Glutamatergic neuron (in vitro differentiated cells): ENCODE measurements around the gene AQP7. TPM values are rescaled to one million over a fixed set of nuclear protein-coding genes. Genes with fewer than 3 reads are reported as not detected.
"Not testable (repeated sequence)": the region's sequence is repeated elsewhere in the genome, so short reads cannot be mapped to it uniquely, and the experiment has no call there.

Experiments used
- DNase-seq: peaks from one replicate; pipeline ENCODE4 v3.0.0; 2022
- H3K27ac Mint-ChIP-seq: one replicate; pipeline ENCODE4 v1.8.0; 2020; ENCODE audit warnings: mild to moderate bottlenecking, mixed read lengths, inconsistent platforms; ENCODE audit not compliant: unreplicated experiment
- H3K27me3 Mint-ChIP-seq: one replicate; pipeline ENCODE4 v1.8.0; 2020; ENCODE audit warnings: mild to moderate bottlenecking, moderate library complexity, mixed read lengths, inconsistent platforms; ENCODE audit not compliant: unreplicated experiment
- H3K36me3 Mint-ChIP-seq: one replicate; pipeline ENCODE4 v1.8.0; 2020; ENCODE audit warnings: mild to moderate bottlenecking, mixed read lengths, inconsistent platforms; ENCODE audit not compliant: unreplicated experiment
- H3K4me1 Mint-ChIP-seq: one replicate; pipeline ENCODE4 v1.8.0; 2020; ENCODE audit warnings: mild to moderate bottlenecking, low read depth, mixed read lengths, inconsistent platforms; ENCODE audit not compliant: unreplicated experiment
- H3K4me3 Mint-ChIP-seq: one replicate; pipeline ENCODE4 v1.8.0; 2020; ENCODE audit warnings: mild to moderate bottlenecking, mixed read lengths, inconsistent platforms; ENCODE audit not compliant: unreplicated experiment
- H3K9me3 Mint-ChIP-seq: one replicate; pipeline ENCODE4 v1.8.0; 2020; ENCODE audit warnings: mild to moderate bottlenecking, moderate library complexity, mixed read lengths, inconsistent platforms; ENCODE audit not compliant: unreplicated experiment
- total RNA-seq: library from RNA; stranded (reverse); fragmentation: NEBNext Ultra II Directional; extraction: Animal tissue kit (Norgen Biotek cat#: 25700); gene quantifications from one replicate; pipeline ENCODE4 v1.2.1, GENCODE V29; 2021; ENCODE audit not compliant: unreplicated experiment
- TF ChIP-seq, protein P1 (sequence below): fragments of 200-600 bp; sonication (generic); IDR thresholded peaks from one replicate; pipeline ENCODE4 v1.5.0; 2021; ENCODE audit not compliant: partially characterized antibody, unreplicated experiment

The AQP7 gene
- total RNA-seq, 1 donor from 2014 or later: not detected

DNA sequence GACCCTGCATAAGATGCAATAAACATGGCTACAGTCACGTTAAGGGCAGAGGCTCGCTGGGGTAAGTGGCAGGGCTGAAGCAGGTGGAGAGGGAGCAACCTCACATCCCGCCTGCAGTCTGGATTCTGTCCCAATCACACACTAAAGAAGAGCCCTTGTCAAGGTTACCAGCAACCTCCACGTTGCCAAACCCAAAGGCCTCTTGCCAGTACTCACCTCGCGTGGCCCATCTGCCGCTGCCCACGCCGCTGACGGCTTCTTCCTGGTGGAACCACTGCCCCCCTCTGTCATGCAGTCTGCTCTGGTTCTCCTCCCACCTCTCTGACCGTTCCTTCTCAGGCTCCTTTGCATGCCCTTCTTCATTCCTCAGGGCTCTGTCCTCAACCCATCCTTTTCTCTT lies 8.8 kb downstream of the AQP7 start:
- H3K9me3 Mint-ChIP-seq: peaks cover 6% of the 10 kb centered on the region
- no peak overlapping the region for H3K4me3 Mint-ChIP-seq
- H3K27ac Mint-ChIP-seq: no peak overlapping the region
- H3K4me1 Mint-ChIP-seq: peaks cover 2% of the 10 kb centered on the region
- peaks cover 5% of the 10 kb centered on the region for H3K27me3 Mint-ChIP-seq
- DNase-seq: no peak
- TF ChIP-seq, protein P1, sequence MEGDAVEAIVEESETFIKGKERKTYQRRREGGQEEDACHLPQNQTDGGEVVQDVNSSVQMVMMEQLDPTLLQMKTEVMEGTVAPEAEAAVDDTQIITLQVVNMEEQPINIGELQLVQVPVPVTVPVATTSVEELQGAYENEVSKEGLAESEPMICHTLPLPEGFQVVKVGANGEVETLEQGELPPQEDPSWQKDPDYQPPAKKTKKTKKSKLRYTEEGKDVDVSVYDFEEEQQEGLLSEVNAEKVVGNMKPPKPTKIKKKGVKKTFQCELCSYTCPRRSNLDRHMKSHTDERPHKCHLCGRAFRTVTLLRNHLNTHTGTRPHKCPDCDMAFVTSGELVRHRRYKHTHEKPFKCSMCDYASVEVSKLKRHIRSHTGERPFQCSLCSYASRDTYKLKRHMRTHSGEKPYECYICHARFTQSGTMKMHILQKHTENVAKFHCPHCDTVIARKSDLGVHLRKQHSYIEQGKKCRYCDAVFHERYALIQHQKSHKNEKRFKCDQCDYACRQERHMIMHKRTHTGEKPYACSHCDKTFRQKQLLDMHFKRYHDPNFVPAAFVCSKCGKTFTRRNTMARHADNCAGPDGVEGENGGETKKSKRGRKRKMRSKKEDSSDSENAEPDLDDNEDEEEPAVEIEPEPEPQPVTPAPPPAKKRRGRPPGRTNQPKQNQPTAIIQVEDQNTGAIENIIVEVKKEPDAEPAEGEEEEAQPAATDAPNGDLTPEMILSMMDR: no peak
- no peaks in the 10 kb centered on the region for H3K36me3 Mint-ChIP-seq

DNA sequence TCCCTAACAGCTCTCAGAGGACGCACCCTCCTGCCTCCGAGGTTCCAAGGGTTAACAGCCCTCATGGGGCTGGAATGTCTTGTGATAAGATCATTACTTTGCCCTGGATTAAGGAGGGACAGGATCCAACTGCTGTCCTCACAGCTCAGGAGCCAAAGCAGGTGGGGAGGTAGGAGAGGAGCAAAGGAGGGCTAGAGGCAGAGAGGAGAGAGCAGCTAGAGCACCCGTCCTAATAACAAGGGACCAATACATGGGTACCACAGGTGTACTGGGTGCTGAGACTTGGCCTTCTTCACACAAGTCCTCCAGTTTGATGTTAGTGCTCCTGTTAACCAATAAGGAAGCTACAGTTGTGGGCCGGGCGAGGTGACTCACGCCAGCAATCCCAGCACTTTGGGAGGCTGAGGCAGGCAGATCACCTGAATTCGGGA lies 9.8 kb downstream of the AQP7 start:
- H3K4me1 Mint-ChIP-seq, H3K9me3 Mint-ChIP-seq, DNase-seq, H3K27me3 Mint-ChIP-seq, H3K36me3 Mint-ChIP-seq, H3K4me3 Mint-ChIP-seq, H3K27ac Mint-ChIP-seq: not testable (repeated sequence)

DNA sequence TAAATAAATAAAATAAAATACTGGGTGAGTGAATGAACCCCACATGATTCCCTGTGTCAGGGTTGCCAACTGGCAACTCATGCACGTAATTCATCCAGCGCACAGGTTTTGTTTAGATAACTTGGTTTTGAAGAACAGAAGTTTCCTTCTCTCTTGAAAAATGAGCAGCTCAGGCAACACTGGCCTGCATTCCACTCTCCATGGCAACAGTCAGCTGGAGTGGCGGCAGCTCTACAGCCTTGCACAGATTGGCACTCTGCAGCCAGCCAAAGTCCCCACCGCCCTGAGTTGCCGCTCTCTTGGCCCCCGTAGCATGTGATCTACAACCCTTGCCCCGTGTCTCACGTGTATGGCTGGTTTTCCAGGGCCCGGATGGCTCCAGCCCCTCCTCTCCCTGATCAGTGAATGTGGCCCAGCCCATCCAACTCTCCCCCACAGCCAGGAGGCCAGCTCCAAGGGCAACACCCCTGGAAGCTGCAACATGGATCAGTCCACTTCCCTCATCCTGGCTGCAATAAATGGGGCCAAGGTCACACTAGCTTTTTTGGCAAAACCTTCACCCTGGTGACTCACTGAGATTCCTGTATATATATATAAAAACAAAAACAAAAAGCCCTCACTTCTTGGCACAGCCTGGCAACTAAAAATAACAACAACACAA lies 11.1 kb downstream of the AQP7 start:
- H3K4me1 Mint-ChIP-seq, H3K4me3 Mint-ChIP-seq, H3K36me3 Mint-ChIP-seq, H3K27ac Mint-ChIP-seq, DNase-seq, H3K27me3 Mint-ChIP-seq, H3K9me3 Mint-ChIP-seq: not testable (repeated sequence)

DNA sequence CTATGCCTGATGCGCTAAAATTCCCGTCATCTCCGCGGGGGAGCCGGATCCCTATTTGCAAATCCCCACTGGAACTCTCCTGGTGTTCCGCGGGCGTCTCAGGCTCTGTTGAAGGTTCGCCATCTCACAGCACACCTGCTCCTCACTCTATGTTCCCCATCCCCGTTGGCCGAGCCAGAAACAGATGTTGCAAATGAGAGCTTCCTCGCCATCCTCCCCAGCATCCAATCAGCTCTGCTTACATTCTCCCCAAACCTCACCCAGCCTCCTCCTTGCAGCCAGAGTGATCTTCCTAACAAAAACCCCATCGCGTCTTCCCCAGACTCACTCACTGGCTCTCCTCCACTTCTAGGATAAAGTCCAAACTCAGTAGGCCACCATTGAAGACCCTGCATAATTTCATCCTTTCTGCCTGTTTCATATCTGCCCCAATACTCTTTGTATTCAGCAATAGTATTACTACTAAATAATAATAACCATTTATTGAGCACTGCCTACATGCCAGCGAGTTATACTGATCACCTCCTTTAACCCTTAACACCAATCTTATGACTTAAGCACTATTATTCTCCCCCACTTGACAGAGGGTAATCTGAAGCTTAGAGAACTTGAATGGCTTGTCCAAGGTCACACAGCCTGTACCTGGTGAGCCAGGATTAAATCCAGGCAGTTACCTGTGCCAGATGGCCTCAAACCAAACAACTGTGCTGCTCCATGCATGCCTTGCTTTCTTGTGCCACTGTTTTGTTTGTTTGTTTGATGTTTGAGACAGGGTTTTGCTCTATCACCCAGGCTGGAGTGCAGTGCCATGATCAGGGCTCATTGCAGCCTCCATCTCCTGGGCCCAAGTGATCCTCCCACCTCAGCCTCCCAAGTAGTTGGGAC lies 14.0 kb downstream of the AQP7 start:
- Mint-ChIP-seq H3K4me1 (peaks cover 9% of the 10 kb centered on the region), H3K9me3 (peaks cover 5% of the 10 kb centered on the region), H3K4me3 (peak overlapping the region; percentile 5), H3K27ac (no peak overlapping the region), H3K36me3 (no peaks in the 10 kb centered on the region), H3K27me3 (peaks cover 5% of the 10 kb centered on the region)
- TF ChIP-seq, protein P1: no peak
- DNase-seq: no peak

DNA sequence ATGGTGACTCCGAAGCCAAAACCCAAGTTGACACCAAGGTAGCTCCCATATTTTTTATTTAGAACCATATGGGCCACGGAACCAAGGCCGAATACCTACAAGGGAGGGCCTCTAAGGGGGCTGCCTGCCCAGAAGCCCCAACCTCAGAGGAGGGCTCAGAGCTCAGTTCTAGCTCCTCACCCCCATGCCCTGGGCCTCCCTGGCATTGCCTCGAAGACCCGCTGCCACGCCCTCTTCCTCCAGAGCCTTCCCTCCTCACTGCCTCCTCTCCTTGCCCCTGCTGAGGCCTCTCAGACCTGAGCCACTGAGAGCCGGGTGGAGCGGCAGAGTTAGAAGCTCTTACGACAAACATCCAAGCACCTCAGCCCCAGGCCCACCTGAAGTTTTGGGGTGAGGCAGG lies 15.4 kb downstream of the AQP7 start:
- H3K9me3 Mint-ChIP-seq, H3K4me3 Mint-ChIP-seq, H3K36me3 Mint-ChIP-seq: not testable (repeated sequence)

DNA sequence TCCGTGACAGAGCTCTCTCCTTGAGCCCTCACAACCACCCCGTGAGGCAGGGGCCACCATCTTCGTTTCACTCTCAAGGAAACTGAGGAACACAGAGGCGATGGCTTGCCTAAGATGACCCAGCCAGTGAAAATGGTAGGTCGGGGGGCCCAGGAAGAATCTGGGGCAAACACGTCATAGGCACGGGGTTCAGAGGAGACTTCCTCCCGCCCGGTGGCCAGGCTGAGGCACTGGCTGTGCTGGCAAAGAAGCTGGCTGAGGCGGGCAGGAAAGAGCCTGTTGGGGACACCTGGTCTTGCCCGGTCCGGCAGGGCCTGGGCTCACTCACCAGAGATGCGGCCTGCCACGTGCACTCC lies 15.7 kb downstream of the AQP7 start:
- H3K27ac Mint-ChIP-seq, H3K4me1 Mint-ChIP-seq: not testable (repeated sequence)

More for the DNA sequence above, 15.4 kb downstream of the AQP7 start:
- not testable (repeated sequence) for H3K27ac Mint-ChIP-seq, H3K27me3 Mint-ChIP-seq, H3K4me1 Mint-ChIP-seq, DNase-seq

DNA sequence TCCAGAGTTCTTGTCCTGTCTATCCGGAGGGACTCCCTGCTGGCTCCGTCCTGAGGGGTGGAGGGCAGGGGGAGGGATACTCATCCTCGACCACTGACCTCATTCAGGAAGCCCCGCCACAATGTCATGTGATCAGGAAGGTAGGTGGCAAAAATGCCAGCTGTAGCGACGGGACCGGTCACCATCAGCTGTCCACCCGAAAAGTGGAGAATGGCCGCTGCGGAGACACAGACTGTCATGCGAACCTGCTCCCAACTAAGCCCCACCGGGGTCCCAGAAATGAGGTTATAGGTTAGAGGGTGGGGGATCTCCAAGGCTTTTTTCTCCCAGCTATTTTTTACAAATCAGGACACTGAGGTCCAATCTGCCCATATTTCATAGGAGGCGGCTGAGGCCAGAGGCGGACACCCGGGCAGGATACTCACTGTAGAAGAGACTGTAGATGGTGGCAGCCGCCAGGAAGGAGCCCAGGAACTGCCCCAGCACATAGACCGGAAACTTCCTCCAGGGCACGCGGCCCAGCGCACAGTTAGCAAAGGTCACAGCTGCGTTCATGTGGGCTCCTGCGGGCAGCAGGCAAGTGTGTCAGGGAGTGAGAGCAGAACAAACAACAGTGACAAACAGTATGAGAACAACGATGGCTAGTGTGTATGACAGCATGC lies 16.3 kb downstream of the AQP7 start:
- not testable (repeated sequence) for H3K4me3 Mint-ChIP-seq, DNase-seq, H3K27me3 Mint-ChIP-seq, H3K27ac Mint-ChIP-seq, H3K9me3 Mint-ChIP-seq, H3K36me3 Mint-ChIP-seq, H3K4me1 Mint-ChIP-seq

More for the DNA sequence above, 15.7 kb downstream of the AQP7 start:
- not testable (repeated sequence) for H3K9me3 Mint-ChIP-seq, DNase-seq, H3K4me3 Mint-ChIP-seq, H3K36me3 Mint-ChIP-seq, H3K27me3 Mint-ChIP-seq

DNA sequence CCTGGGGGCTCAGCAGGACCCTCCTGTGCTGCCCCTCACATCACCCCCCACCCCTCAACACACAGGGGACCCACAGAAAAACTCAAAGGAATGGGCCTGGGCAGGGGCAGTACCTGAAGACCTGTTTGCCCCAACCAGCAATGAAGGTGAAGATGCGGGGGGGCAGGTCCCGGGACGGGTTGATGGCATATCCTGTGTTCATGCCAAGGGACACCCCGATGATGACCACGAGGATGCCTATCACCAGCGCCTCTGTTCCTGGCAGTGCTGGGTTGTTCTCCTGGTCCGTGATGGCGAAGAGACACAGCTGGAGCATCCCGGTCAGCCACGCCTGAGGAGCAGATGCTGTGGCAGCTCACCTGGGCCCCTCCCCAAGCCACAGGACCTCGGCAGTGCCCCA lies 16.8 kb downstream of the AQP7 start:
- not testable (repeated sequence) for H3K9me3 Mint-ChIP-seq, H3K27me3 Mint-ChIP-seq, H3K36me3 Mint-ChIP-seq, H3K4me3 Mint-ChIP-seq, H3K4me1 Mint-ChIP-seq, H3K27ac Mint-ChIP-seq, DNase-seq

DNA sequence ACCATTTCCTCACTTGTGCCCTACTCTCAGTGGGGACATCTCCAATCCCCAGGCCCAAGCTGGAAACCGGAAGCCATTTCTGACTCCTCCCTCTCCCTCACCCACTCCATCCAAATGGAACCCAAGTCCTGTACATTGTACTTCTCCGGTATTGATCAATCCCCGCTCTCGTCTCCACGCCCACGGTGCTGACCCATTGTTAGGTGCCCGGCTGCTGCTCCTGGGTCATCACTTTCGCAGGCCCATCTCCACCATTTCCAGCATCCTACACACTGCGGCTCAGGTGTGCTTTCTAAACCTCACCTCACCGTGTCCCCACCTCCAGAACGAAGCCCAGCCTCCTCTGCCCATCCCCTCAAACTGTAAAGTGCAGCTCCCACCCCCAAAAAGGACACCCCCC lies 19.0 kb downstream of the AQP7 start:
- H3K9me3 Mint-ChIP-seq, H3K27me3 Mint-ChIP-seq, H3K36me3 Mint-ChIP-seq, H3K27ac Mint-ChIP-seq, H3K4me1 Mint-ChIP-seq, DNase-seq, H3K4me3 Mint-ChIP-seq: not testable (repeated sequence)

DNA sequence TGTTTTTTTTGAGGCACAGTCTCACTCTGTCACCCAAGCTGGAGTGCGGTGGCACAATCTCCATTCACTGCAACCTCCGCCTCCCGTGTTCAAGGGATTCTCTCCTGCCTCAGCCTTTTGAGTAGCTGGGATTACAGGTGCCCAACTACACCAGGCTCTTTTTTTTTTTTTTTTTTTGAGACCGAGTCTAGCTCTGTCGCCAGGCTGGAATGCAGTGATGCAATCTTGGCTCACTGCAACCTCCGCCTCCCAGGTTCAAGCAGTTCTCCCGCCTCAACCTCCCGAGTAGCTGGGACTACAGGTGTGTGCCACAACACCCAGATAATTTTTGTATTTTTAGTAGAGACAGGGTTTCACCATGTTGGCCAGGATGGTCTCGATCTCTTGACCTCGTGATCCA lies 20.0 kb downstream of the AQP7 start:
- H3K9me3 Mint-ChIP-seq, H3K4me3 Mint-ChIP-seq, H3K27me3 Mint-ChIP-seq, DNase-seq, H3K27ac Mint-ChIP-seq, H3K4me1 Mint-ChIP-seq, H3K36me3 Mint-ChIP-seq: not testable (repeated sequence)
